ENCODE results near the gene SPART. TPM values are rescaled to one million over a fixed set of nuclear protein-coding genes. Genes with fewer than 3 reads are reported as not detected.
"Not testable (repeated sequence)": the region's sequence is repeated elsewhere in the genome, so short reads cannot be mapped to it uniquely, and the experiment has no call there.

Gene SPART
- total and polyA plus RNA-seq, 8 donors: 59.1 to 111 (median 91.9) TPM

GRCh38 chr13:36323408-36323807, 22.8 kb downstream of the SPART start:
- DNase-seq: no peak
- ATAC-seq: no peak
- no peak overlapping the region for H3K27ac ChIP-seq
- no peaks in the 10 kb centered on the region for H3K4me1 ChIP-seq
- no peaks in the 10 kb centered on the region for H3K9me3 ChIP-seq
- intact Hi-C loops (cut with DNase I): no loop called here
- no peaks in the 10 kb centered on the region for H3K27me3 ChIP-seq
- no peak overlapping the region for H3K4me3 ChIP-seq
- TF ChIP-seq, protein P1, sequence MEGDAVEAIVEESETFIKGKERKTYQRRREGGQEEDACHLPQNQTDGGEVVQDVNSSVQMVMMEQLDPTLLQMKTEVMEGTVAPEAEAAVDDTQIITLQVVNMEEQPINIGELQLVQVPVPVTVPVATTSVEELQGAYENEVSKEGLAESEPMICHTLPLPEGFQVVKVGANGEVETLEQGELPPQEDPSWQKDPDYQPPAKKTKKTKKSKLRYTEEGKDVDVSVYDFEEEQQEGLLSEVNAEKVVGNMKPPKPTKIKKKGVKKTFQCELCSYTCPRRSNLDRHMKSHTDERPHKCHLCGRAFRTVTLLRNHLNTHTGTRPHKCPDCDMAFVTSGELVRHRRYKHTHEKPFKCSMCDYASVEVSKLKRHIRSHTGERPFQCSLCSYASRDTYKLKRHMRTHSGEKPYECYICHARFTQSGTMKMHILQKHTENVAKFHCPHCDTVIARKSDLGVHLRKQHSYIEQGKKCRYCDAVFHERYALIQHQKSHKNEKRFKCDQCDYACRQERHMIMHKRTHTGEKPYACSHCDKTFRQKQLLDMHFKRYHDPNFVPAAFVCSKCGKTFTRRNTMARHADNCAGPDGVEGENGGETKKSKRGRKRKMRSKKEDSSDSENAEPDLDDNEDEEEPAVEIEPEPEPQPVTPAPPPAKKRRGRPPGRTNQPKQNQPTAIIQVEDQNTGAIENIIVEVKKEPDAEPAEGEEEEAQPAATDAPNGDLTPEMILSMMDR (IDR thresholded peaks at IDR 0.05): no peak
- peaks cover 0 to 66% of the 10 kb centered on the region in 2 donors for H3K36me3 ChIP-seq

- H3K27me3 ChIP-seq; DNase-seq; H3K27ac ChIP-seq; ATAC-seq; H3K4me3 ChIP-seq; H3K4me1 ChIP-seq; H3K9me3 ChIP-seq; intact Hi-C loops (cut with DNase I): not testable (repeated sequence)
- peaks cover 0 to 33% of the 10 kb centered on the region in 2 donors for H3K36me3 ChIP-seq
These were observed 26.4 kb downstream of the SPART start for GRCh38 chr13:36319793-36320192.

- H3K4me3 ChIP-seq: no peak overlapping the region
- intact Hi-C loops (cut with DNase I): no loop called here
- no peaks in the 10 kb centered on the region for H3K9me3 ChIP-seq
- H3K27me3 ChIP-seq: no peaks in the 10 kb centered on the region
- H3K4me1 ChIP-seq: no peaks in the 10 kb centered on the region
- DNase-seq (no peak), ATAC-seq (peak; percentile 74)
- H3K27ac ChIP-seq: no peak overlapping the region
- peaks cover 0 to 66% of the 10 kb centered on the region in 2 donors for H3K36me3 ChIP-seq
- TF ChIP-seq, protein P1 (IDR thresholded peaks at IDR 0.05): no peak
These were observed 32.9 kb downstream of the SPART start for GRCh38 chr13:36313047-36313969.

- Histone ChIP-seq H3K9me3 (no peaks in the 10 kb centered on the region), H3K27me3 (no peaks in the 10 kb centered on the region), H3K4me1 (no peaks in the 10 kb centered on the region), H3K36me3 (peaks cover 0 to 66% of the 10 kb centered on the region in 2 donors), H3K4me3 (no peak overlapping the region), H3K27ac (no peak overlapping the region)
- intact Hi-C loops (cut with DNase I): no loop called here
- DNase-seq: no peak
- TF ChIP-seq, protein P1 (IDR thresholded peaks at IDR 0.05): no peak
- ATAC-seq: peak; percentile 41
These were observed 35.6 kb downstream of the SPART start for GRCh38 chr13:36310417-36311108.

DNA sequence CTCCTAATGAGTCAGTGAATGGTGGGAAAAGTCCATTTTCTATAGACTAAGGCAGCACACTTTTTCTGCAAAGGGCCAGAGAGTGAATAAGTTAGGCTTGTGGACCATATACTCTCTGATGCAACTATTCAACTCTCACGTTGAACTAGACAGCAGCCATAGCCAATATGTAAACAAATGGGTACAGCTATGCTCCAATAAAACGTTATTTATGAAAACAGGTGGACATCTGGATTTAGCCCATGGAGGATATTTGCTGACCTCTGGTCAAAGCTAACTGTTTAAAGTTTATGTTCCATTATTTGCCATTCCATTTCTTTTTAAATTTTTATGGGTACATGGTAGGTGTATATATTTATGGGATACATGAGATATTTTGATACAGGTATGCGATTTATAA, 43.9 kb downstream of the SPART start:
- Histone ChIP-seq H3K4me1 (peaks cover 0 to 2% of the 10 kb centered on the region in 2 donors), H3K9me3 (no peaks in the 10 kb centered on the region), H3K4me3 (no peak overlapping the region), H3K27ac (no peak overlapping the region), H3K27me3 (peaks cover 0 to 13% of the 10 kb centered on the region in 2 donors), H3K36me3 (peaks cover 0 to 20% of the 10 kb centered on the region in 2 donors)
- DNase-seq: no peak
- ATAC-seq: no peak
- intact Hi-C loops (cut with DNase I): no loop called here
- TF ChIP-seq, protein P1 (IDR thresholded peaks at IDR 0.05): no peak

DNA sequence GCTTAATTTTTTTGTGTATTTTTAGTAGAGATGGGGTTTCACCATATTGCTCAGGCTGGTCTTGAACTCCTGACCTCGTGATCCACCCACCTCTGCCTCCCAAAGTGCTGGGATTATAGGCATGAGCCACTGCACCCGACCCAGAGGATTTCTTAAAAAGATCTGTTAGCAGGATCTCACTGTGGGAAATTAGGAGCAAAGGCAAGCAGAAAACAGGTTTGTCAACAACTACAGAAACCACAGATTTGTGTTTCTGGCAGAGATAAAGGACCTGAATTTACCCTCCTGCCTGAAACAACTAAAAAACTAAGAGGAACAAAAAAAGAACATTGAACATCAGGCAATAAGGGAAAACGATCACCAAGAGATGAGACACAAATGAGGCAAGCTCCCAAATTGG, 46.7 kb downstream of the SPART start:
- H3K27ac ChIP-seq; H3K9me3 ChIP-seq; H3K4me1 ChIP-seq; ATAC-seq; intact Hi-C loops (cut with DNase I); H3K4me3 ChIP-seq; DNase-seq: not testable (repeated sequence)
- Histone ChIP-seq H3K36me3 (peaks cover 0 to 17% of the 10 kb centered on the region in 2 donors), H3K27me3 (peaks cover 0 to 15% of the 10 kb centered on the region in 2 donors)
